Neuron (in vitro differentiated cells): ENCODE data around the gene CACNA1H.
"Not testable (repeated sequence)": the region's sequence is repeated elsewhere in the genome, so short reads cannot be mapped to it uniquely, and the experiment has no call there.

Experiments
- H2AFZ ChIP-seq: one replicate; pipeline ENCODE4 v1.6.1; 2013; ENCODE audit warnings: low read depth, mild to moderate bottlenecking, inconsistent platforms, low read length, moderate library complexity
- H3K27me3 ChIP-seq: one replicate; pipeline ENCODE4 v1.6.1; 2013; ENCODE audit warnings: low read length; ENCODE audit not compliant: insufficient read depth
- H3K36me3 ChIP-seq: one replicate; pipeline ENCODE4 v1.6.1; 2013; ENCODE audit warnings: low read length; ENCODE audit not compliant: insufficient read depth
- H3K4me1 ChIP-seq: one replicate; pipeline ENCODE4 v1.6.1; 2013; ENCODE audit warnings: low read length; ENCODE audit not compliant: insufficient read depth
- H3K4me3 ChIP-seq: 2 replicates; pipeline ENCODE4 v1.5.1; 2013; ENCODE audit warnings: mild to moderate bottlenecking, low read length, moderate library complexity
- H3K9me3 ChIP-seq: one replicate; pipeline ENCODE4 v1.6.1; 2013; ENCODE audit warnings: low read length

The CACNA1H gene

DNA sequence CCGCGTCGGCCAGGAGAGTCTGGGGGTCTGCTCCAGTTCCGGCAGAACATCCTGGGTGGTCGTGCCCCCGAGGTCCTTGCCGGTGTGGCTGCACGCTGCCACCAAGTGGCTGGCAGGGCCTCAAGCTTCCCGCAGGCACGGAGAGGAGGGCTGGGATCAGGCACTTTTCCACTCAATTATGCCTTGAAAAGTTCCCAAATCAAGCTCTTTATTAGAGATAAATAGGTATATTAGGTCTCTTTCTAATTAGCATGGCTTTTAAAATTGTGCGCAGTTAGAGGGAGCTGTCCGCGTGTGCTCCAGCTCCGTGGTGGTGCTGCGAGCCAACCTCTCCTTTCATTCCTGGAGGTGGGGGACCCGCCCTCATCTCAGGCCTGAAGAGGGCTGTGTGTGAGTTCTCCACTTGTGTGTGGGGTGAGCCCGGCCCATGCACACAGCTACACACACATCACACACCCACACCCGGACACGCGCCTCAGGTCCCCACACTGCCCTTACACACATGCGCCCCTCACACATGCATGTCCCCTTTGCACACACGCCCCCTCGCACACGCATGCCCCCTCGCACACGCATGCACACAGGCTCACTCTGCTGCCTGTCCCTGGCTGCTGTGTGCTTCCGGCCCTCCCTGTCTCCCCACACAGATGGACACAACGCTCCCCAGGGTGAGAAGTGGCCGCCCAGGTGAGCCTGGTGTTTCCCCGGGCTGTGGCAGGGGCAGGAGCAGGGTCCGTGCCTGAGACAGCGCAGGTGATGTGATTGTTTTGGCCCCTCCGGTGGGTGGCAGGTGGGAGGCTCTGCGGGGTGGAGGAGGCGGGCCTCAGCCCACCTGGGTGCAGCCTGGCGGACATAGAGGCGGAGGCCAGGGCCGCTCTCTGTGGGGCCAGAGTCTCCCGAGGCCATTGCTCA is 28.8 kb downstream of the CACNA1H start:
- H3K4me1 ChIP-seq: peaks cover 21% of the 10 kb centered on the region
- H2AFZ ChIP-seq: no peak overlapping the region
- H3K9me3 ChIP-seq: peaks cover 8% of the 10 kb centered on the region
- no peaks in the 10 kb centered on the region for H3K27me3 ChIP-seq
- no peak overlapping the region for H3K4me3 ChIP-seq
- no peaks in the 10 kb centered on the region for H3K36me3 ChIP-seq

DNA sequence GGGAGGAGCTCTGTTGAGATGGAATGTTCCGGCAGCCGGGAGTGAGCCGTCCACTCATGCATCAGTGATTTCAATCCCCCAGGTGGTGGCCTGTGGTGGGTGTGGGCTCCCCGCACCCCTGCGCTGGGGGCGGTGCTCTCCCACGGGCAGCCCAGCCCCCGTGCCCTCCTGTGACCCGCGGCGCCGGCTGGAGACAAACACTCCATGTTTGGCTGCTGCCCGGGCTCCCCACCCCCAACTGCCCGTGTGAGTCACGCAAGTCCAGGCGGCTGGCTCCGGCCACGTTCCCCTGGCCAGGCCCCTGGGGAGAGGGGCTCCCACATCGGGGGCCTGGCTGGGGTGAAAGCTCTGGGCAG is 29.4 kb downstream of the CACNA1H start:
- H3K4me3 ChIP-seq: no peak overlapping the region

DNA sequence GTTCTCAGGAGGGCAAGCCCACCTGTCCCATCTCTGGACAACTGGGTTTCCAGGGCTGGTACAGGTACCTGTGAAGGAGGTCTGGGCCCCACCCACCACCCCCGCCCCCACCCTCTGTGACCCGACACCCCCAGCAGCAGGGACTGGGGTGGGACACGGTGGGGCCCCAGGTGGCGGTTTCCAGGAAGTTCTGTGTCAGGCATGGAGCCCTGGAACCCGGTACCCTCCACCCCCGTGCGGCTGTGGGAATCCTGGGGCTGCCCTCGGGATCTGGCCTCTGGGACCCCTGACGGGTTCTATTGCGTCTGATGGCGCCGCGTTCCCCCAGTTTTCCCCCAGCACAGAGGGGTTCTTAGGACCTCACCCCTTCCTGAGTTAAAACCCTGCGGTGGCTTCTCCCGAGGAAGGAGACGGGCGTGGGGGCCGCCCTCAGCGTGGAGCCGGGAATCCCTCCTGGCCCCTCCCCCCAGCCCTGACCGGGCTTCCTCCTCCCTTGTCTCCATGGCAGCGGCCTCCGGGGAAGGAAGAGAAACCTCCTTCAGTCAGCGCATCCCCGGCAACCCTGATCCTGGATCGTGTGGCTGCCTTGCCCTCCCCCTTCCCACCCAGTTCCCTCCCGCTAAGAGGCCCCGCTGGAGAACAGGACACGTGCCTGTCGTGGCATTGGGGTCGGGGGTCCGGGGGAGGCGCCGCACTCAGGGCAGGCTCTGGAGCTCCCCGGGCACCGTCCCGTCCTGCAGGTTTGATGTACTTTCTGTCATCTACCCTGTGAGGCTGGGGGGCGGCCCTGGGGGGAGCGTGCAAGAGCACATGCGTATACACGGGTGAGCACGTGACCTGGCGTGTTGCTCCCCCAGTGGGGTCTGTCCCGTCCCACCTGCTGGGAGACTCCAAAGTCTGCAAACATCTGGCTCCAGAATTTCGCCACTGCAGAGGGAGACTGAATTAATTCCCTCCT is 30.3 kb downstream of the CACNA1H start:
- no peak overlapping the region for H2AFZ ChIP-seq
- H3K4me1 ChIP-seq: peaks cover 21% of the 10 kb centered on the region
- H3K4me3 ChIP-seq: no peak overlapping the region

More for the DNA sequence above, 29.4 kb downstream of the CACNA1H start:
- H3K9me3 ChIP-seq: peaks cover 8% of the 10 kb centered on the region
- H3K27me3 ChIP-seq: no peaks in the 10 kb centered on the region
- no peak overlapping the region for H2AFZ ChIP-seq
- H3K4me1 ChIP-seq: peaks cover 21% of the 10 kb centered on the region
- no peaks in the 10 kb centered on the region for H3K36me3 ChIP-seq

DNA sequence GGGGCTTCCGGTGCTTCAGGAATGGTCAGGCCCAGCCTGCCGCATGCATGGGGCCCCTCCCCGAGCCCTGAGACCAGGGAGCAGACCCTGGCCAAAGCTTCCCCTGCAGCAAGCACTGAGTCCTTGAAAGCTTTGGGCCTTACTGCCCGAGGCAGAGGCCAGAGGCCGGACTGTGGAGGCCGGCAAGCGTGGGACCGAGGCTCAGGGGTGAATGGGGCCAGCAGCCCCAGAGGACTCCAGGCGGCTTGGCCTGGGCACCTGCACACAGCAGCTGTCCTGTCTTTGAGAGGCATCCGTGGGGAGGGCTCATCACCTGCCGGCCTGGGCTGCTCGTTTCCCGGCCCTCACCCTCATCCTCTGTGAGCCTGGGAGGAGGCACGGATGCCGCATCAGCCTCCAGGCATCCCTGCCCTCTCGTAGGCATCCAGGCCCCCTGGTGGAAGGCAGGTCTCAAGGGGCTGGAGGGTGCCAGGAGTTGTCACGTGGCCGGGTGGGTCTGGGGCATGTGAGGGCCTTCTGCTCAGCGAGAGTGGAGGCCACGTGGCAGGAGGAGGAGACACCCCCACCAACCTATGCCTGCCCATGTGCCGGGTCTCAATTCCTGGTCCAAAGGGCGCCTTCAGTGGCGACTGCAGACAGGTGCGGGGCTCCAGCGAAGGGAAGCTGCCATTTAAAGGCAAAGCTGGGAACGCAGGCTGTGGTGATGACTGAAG is 31.4 kb downstream of the CACNA1H start:
- no peak overlapping the region for H2AFZ ChIP-seq
- no peaks in the 10 kb centered on the region for H3K36me3 ChIP-seq
- peaks cover 8% of the 10 kb centered on the region for H3K9me3 ChIP-seq
- peaks cover 21% of the 10 kb centered on the region for H3K4me1 ChIP-seq
- no peaks in the 10 kb centered on the region for H3K27me3 ChIP-seq
- no peak overlapping the region for H3K4me3 ChIP-seq

More for the DNA sequence above, 30.3 kb downstream of the CACNA1H start:
- H3K9me3 ChIP-seq: peaks cover 8% of the 10 kb centered on the region
- no peaks in the 10 kb centered on the region for H3K27me3 ChIP-seq
- H3K36me3 ChIP-seq: no peaks in the 10 kb centered on the region

DNA sequence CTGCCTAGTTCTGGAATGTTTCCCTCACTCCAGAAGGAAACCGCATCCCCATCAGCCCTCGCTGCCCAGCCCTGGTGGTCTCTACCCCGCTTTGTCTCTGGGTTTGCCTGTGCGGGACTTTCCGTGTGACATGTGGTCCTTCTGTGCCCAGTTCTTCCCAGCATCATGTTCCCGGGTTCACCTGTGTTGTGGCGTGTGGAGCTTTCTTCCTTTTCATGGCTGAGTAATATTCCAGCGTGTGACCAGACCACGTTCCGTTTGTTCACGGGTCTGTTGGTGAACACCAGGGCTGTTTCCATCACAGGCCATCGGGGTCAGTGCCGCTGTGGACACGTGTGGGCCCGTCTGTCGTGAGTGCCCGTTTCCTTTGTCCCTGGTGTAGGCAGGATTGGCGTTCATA is 32.1 kb downstream of the CACNA1H start:
- Histone ChIP-seq H3K36me3 (no peaks in the 10 kb centered on the region), H3K9me3 (peaks cover 8% of the 10 kb centered on the region), H2AFZ (no peak overlapping the region), H3K27me3 (no peaks in the 10 kb centered on the region), H3K4me1 (peaks cover 21% of the 10 kb centered on the region), H3K4me3 (no peak overlapping the region)

DNA sequence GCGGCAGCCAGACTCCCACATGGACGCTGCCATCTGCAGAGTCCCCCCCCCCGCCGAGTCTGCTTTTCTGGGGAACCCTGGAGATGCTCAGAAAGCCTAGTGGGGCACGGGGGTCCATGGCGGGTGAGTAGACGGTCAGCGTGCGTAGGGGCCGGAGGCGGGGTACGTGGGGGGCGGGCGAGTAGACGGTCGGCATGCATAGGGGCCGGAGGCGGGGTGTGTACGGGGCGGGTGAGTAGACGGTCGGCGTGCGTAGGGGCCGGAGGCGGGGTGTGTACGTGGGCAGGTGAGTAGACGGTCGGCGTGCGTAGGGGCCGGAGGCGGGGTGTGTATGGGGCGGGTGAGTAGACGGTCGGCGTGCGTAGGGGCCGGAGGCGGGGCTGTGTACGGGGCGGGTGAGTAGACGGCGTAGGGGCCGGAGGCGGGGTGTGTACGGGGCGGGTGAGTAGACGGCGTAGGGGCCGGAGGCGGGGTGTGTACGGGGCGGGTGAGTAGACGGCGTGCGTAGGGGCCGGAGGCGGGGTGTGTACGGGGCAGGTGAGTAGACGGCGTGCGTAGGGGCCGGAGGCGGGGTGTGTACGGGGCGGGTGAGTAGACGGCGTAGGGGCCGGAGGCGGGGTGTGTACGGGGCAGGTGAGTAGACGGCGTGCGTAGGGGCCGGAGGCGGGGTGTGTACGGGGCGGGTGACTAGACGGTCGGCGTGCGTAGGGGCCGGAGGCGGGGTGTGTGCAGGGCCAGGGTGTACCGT is 32.7 kb downstream of the CACNA1H start:
- H3K27me3 ChIP-seq, H3K9me3 ChIP-seq, H3K36me3 ChIP-seq, H3K4me3 ChIP-seq, H2AFZ ChIP-seq: not testable (repeated sequence)
- H3K4me1 ChIP-seq: peaks cover 21% of the 10 kb centered on the region

DNA sequence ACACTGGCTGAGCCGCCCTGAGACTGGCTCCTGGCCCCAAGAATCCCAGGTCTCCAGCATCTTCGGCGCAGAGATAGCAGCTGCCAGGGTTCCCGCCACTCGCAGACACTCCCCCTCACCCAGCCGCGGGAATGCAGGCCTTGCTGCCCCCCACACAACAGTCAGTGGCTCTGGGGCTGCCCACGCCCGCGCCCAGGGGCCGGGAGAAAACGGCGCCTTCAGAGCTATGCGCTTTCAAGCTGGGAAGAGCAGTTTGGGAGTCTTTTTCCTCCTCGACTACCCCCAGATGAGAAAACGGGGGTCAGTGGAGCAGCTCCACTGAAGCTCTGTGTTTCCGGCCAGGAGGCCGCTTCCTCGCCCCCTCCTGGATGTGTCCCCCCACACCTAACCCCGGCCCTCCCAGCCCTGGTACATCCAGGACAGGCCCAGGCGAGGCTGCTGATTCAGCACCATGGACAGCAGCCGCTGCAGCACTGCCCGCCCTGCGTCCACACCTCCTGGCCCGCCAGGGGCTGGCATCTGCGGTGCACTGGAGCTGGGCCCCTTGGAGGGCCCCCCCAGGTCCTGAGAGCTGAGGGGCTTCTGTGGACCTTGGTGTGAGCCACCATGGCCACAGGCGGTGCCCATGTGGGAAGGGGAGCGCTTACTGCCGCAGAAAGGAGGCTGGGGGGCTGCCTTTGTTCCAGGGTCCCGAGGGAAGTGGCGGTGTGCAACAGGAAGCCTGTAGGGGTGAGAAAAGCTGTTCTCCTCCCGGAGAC is 35.7 kb downstream of the CACNA1H start:
- Histone ChIP-seq H2AFZ (no peak overlapping the region), H3K9me3 (peaks cover 8% of the 10 kb centered on the region), H3K27me3 (no peaks in the 10 kb centered on the region), H3K36me3 (no peaks in the 10 kb centered on the region), H3K4me1 (peaks cover 4% of the 10 kb centered on the region), H3K4me3 (no peak overlapping the region)

DNA sequence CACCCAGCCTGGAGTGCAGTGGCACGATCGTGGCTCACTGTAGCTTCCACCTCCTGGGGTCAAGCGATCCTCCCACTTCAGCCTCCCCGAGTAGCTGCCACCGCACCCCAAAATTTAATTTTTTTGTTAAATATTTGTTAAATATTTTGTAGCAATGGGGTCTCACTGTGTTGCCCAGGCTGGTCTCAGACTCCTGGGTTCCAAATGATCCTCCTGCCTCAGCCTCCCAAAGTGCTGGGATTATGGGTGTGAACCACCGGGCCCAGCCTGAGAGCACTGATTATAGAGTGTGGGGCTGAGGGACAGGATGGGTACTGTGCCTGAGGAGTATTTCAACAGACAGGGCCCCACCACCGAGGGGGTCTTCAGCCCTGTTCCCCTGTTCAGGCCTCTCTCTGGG is 36.5 kb downstream of the CACNA1H start:
- Histone ChIP-seq H3K4me3 (no peak overlapping the region), H3K27me3 (no peaks in the 10 kb centered on the region), H2AFZ (no peak overlapping the region), H3K9me3 (peaks cover 8% of the 10 kb centered on the region), H3K36me3 (no peaks in the 10 kb centered on the region), H3K4me1 (no peaks in the 10 kb centered on the region)

DNA sequence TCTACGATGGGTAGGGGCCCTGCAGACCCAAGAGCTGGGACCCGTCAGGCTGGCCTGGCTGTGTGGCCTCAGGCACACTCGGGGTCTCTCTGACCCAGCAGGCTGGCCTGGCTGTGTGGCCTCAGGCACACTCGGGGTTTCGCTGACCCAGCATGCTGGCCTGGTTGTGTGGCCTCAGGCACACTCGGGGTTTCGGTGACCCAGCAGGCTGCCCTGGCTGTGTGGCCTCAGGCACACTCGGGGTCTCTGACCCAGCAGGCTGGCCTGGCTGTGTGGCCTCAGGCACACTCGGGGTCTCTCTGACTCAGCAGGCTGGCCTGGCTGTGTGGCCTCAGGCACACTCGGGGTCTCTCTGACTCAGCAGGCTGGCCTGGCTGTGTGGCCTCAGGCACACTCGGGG is 37.9 kb downstream of the CACNA1H start:
- not testable (repeated sequence) for H3K27me3 ChIP-seq, H3K9me3 ChIP-seq, H3K4me3 ChIP-seq, H3K4me1 ChIP-seq, H3K36me3 ChIP-seq, H2AFZ ChIP-seq

DNA sequence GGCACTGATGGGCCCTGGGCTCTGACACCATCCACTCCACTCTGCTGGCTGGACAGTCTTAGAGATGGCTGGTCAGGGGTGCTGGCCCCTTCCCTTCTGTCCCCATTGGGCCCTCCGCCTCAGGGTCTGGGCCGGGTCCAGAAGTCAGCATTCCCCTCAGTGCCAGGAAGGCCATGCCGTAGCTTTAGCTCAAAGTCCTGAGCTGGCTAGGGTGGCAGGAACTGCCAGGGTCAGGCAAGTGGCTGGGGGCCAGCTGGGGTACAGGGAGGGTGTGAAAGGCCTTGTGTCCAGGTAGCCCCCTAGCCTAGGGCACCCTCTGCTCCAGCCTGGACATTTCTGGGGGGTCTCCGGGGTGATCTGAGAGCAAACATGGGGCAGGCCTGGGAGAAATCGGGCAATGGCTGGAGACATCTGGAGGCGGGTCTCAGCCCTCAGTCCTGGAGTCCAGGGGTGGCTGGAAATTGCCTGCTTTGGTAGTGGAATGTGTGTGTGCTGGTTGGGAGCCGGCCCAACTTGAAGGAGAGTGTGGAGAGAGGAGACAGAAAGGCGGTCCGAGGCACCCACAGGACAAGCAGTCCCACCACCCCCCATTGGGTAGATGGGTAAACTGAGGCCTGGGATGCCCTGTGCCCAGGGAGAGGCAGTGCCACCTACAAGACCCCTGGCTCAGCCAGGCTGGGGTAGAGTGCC is 39.6 kb downstream of the CACNA1H start:
- Histone ChIP-seq H3K4me3 (no peak overlapping the region), H3K4me1 (no peaks in the 10 kb centered on the region), H3K27me3 (no peaks in the 10 kb centered on the region), H3K9me3 (no peaks in the 10 kb centered on the region), H3K36me3 (no peaks in the 10 kb centered on the region), H2AFZ (no peak overlapping the region)

DNA sequence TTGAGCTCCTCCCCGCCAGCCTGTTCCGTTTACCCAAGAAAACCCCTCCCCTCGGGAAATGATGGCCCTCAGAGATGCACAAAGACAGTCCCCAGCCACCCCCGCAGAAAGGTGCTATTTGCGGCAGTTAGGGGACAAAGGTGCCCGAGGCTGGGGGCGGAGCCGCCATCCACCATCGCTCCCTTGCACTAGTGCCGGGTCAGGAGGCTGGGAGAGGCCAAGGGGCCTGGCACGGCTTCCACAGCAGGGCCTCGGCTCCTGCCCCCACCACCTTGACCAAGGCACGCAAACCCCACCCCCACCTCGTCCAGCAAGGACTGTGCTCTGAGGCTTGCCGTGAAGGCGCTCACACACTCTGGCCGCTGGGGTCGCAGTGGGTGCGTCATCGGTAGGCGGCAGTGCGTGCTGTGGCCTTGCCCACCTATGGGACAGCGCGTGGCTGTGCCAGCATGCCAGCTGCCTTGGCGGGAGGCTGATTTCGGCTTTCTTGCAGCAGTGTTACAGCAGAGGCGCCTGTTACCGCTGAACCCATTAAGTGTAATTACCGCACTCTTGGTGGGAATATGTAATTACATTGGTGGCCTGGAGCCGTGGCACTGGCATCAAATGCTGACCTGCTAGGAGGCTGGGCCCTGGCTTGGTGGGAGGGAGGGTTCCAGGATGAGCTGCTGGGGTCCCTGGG is 40.4 kb downstream of the CACNA1H start:
- Histone ChIP-seq H2AFZ (no peak overlapping the region), H3K27me3 (no peaks in the 10 kb centered on the region), H3K36me3 (no peaks in the 10 kb centered on the region), H3K4me1 (no peaks in the 10 kb centered on the region), H3K9me3 (no peaks in the 10 kb centered on the region), H3K4me3 (no peak overlapping the region)
